Lower lobe of right lung (tissue), 2 donors: Measurements from ENCODE around the gene GSKIP. TPM values are rescaled to one million over a fixed set of nuclear protein-coding genes. Genes with fewer than 3 reads are reported as not detected.
A peak's percentile ranks its signal among the peaks of the same experiment; 100 is the strongest.

ENCODE experiments used
- ATAC-seq, 2 donors: fragments of 200-7000 bp; cut with Tn5 transposase; one replicate each; pipeline ENCODE4 v1.9.1; 2020 to 2022; ENCODE audit warnings: mild to moderate bottlenecking in 2 of 2, moderate library complexity in 2 of 2
- DNase-seq: peaks from one replicate; pipeline ENCODE4 v3.0.0-alpha.2; 2020
- H3K27ac ChIP-seq: fragments of 200-600 bp; one replicate; pipeline ENCODE4 v1.8.0; 2022
- H3K27me3 ChIP-seq: fragments of 200-600 bp; one replicate; pipeline ENCODE4 v1.8.0; 2022; ENCODE audit warnings: low read depth
- H3K36me3 ChIP-seq: fragments of 200-600 bp; one replicate; pipeline ENCODE4 v1.8.0; 2022; ENCODE audit warnings: mild to moderate bottlenecking
- H3K4me1 ChIP-seq: fragments of 200-600 bp; one replicate; pipeline ENCODE4 v1.8.0; 2022
- H3K4me3 ChIP-seq: fragments of 200-600 bp; one replicate; pipeline ENCODE4 v1.8.0; 2022; ENCODE audit warnings: mild to moderate bottlenecking
- H3K9me3 ChIP-seq: fragments of 200-600 bp; one replicate; pipeline ENCODE4 v1.8.0; 2022
- CTCF ChIP-seq: fragments of 200-600 bp; IDR thresholded peaks from one replicate; pipeline ENCODE4 v1.8.0; 2022; ENCODE audit warnings: antibody characterized with exemption, mild to moderate bottlenecking
- intact Hi-C: fragments of 100-400 bp; cut with DNase I; formaldehyde crosslinking; loops from one replicate; pipeline ENCODE4 v1.11.0; 2022
- total RNA-seq: library from RNA; stranded (reverse); fragmentation: NEBNext Ultra II Directional; extraction: Animal tissue kit (Norgen Biotek cat#: 25700); gene quantifications from one replicate; pipeline ENCODE4 v1.2.1, GENCODE V29; 2021
- donor health status: DM: no; HTN: yes; CAD: no; lungs with severe emphysema.

The GSKIP gene
- total RNA-seq, 1 donor from 2014 or later: 12.6 TPM

- H3K4me3 ChIP-seq: no peak overlapping the region
- H3K27me3 ChIP-seq: no peaks in the 10 kb centered on the region
- H3K9me3 ChIP-seq: no peaks in the 10 kb centered on the region
- peak in 1 of 2 donors; percentile 27 for ATAC-seq
- H3K27ac ChIP-seq: no peak overlapping the region
- no peak for TF ChIP-seq CTCF
- H3K4me1 ChIP-seq: no peaks in the 10 kb centered on the region
- DNase-seq: no peak
- H3K36me3 ChIP-seq: no peaks in the 10 kb centered on the region
- intact Hi-C loops: no loop called here
Observed at GRCh38 chr14:96407935-96408570, 44.7 kb downstream of the GSKIP start.

- Histone ChIP-seq H3K9me3 (no peaks in the 10 kb centered on the region), H3K4me1 (no peaks in the 10 kb centered on the region), H3K27me3 (no peaks in the 10 kb centered on the region), H3K36me3 (no peaks in the 10 kb centered on the region), H3K27ac (no peak overlapping the region), H3K4me3 (no peak overlapping the region)
- no peak for TF ChIP-seq CTCF
- DNase-seq: no peak
- intact Hi-C loops: no loop called here
- ATAC-seq: peak in 1 of 2 donors; percentile 68
Observed at GRCh38 chr14:96408608-96409007, 45.3 kb downstream of the GSKIP start.

- no peak for TF ChIP-seq CTCF
- Histone ChIP-seq H3K4me1 (no peaks in the 10 kb centered on the region), H3K4me3 (no peak overlapping the region), H3K9me3 (no peaks in the 10 kb centered on the region), H3K27me3 (no peaks in the 10 kb centered on the region), H3K36me3 (no peaks in the 10 kb centered on the region), H3K27ac (no peak overlapping the region)
- intact Hi-C loops: no loop called here
- ATAC-seq (no peak), DNase-seq (no peak)
Observed at GRCh38 chr14:96409701-96410100, 46.4 kb downstream of the GSKIP start.

- no peaks in the 10 kb centered on the region for H3K27me3 ChIP-seq
- ATAC-seq (no peak), DNase-seq (no peak)
- H3K9me3 ChIP-seq: no peaks in the 10 kb centered on the region
- H3K36me3 ChIP-seq: no peaks in the 10 kb centered on the region
- H3K4me3 ChIP-seq: no peak overlapping the region
- no peak overlapping the region for H3K27ac ChIP-seq
- no peak for TF ChIP-seq CTCF
- no peaks in the 10 kb centered on the region for H3K4me1 ChIP-seq
- intact Hi-C loops: no loop called here
Observed at GRCh38 chr14:96410119-96410518, 46.8 kb downstream of the GSKIP start.

GRCh38 chr14:96413526-96413925 lies 50.2 kb downstream of the GSKIP start:
- DNase-seq (no peak), ATAC-seq (no peak)
- Histone ChIP-seq H3K36me3 (no peaks in the 10 kb centered on the region), H3K27ac (no peak overlapping the region), H3K9me3 (no peaks in the 10 kb centered on the region), H3K27me3 (no peaks in the 10 kb centered on the region), H3K4me3 (no peak overlapping the region), H3K4me1 (no peaks in the 10 kb centered on the region)
- intact Hi-C loops: no loop called here
- TF ChIP-seq CTCF: no peak
